ENCODE data around the gene ZNF789.
A peak's percentile ranks its signal among the peaks of the same experiment; 100 is the strongest.

The ZNF789 gene

DNA sequence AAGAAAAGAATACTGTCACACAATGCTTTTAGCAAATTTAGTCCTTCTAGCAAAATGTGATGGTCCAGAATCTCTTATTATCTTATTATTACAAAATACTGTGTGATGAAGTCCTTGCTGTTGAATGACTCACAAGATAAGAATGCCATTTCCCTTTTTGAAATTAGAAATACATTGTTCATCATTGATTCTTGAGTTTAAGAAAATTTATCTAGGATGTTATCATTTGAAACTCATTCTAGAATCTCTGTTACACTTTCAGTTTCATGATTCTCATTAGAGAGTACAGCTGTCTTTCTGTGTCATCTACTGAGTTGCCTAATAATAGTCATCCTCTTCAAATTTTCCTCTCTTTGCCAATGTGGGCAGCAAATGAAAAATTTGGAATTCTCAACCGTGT lies 41.4 kb downstream of the ZNF789 start:
- DNase-seq: peak; percentile 55

GRCh38 chr7:99521399-99521798 lies 48.7 kb downstream of the ZNF789 start:
- no peak for DNase-seq

DNA sequence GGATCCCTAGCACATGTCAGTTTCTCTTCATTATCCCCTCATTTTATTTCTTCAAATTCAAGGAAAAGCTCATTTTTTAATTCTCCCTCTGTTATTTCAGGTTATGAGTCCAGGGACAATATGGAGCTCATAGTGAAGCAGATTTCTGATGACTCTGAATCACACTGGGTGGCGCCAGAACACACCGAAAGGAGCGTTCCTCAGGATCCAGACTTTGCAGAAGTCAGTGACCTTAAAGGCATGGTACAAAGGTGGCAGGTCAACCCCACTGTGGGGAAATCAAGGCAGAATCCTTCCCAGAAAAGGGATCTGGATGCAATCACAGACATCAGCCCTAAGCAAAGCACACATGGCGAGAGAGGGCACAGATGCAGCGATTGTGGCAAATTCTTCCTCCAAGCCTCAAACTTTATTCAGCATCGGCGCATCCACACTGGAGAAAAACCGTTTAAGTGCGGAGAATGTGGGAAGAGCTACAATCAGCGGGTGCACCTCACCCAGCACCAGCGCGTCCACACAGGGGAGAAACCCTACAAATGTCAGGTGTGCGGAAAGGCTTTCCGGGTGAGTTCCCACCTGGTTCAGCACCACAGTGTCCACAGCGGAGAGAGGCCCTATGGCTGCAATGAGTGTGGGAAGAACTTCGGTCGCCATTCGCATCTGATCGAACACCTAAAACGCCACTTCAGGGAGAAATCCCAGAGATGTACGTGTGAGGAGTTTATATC lies 53.2 kb downstream of the ZNF789 start:
- DNase-seq: no peak

GRCh38 chr7:99531354-99531765 lies 58.7 kb downstream of the ZNF789 start:
- DNase-seq: no peak

- DNase-seq: no peak
Observed at GRCh38 chr7:99535667-99536066, 63.0 kb downstream of the ZNF789 start.

All from HCEC 1CT (cell line).